Heart left ventricle (tissue), 16 donors: ENCODE measurements around the gene CLRN2. TPM values are rescaled to one million over a fixed set of nuclear protein-coding genes. Genes with fewer than 3 reads are reported as not detected.

Experiments used
- ATAC-seq, 4 donors: fragments of 200-7000 bp; cut with Tn5 transposase; one replicate each; pipeline ENCODE4 v1.9.1; 2020 to 2022; ENCODE audit warnings: moderate library complexity in 4 of 4, mild to moderate bottlenecking in 3 of 4, moderate number of reproducible peaks in 1 of 4
- DNase-seq, 5 donors: peaks; one replicate each; pipeline ENCODE4 v3.0.0-alpha.2; 2020
- H3K27ac ChIP-seq, 12 donors: fragments of 200-600 bp; sonication (generic) in 4 of 12; one replicate each; pipeline versions ENCODE4 v1.5.0 to v1.8.0; 2016 to 2022; ENCODE audit warnings: mild to moderate bottlenecking in 2 of 12
- H3K27me3 ChIP-seq, 9 donors: fragments of 200-600 bp; sonication (generic) in 2 of 9; one replicate each; pipeline versions ENCODE4 v1.5.1 to v1.8.0; 2016 to 2022; ENCODE audit warnings: mild to moderate bottlenecking in 3 of 9
- H3K36me3 ChIP-seq, 9 donors: fragments of 200-600 bp; sonication (generic) in 2 of 9; one replicate each; pipeline versions ENCODE4 v1.5.0 to v1.8.0; 2018 to 2022; ENCODE audit warnings: mild to moderate bottlenecking in 2 of 9
- H3K4me1 ChIP-seq, 12 donors: fragments of 200-600 bp; sonication (generic) in 4 of 12; one replicate each; pipeline versions ENCODE4 v1.5.0 to v1.8.0; 2016 to 2022; ENCODE audit warnings: mild to moderate bottlenecking in 3 of 12
- H3K4me3 ChIP-seq, 12 donors: fragments of 200-600 bp; sonication (generic) in 4 of 12; one replicate each; pipeline versions ENCODE4 v1.5.0 to v1.8.0; 2017 to 2022; ENCODE audit warnings: mild to moderate bottlenecking in 9 of 12, moderate library complexity in 4 of 12
- H3K9me3 ChIP-seq, 12 donors: fragments of 200-600 bp; sonication (generic) in 4 of 12; one replicate each; pipeline versions ENCODE4 v1.5.0 to v1.8.0; 2016 to 2022; ENCODE audit warnings: mild to moderate bottlenecking in 1 of 12
- POLR2A ChIP-seq, 2 donors: fragments of 450-650 bp; IDR thresholded peaks; one replicate each; pipeline ENCODE4 v1.6.1; 2017; ENCODE audit warnings: antibody characterized with exemption in 2 of 2, mild to moderate bottlenecking in 2 of 2, moderate library complexity in 2 of 2
- WGBS, 4 donors: extraction: QIAGEN DNeasy Blood & Tissue Kit in 2 of 4; methylation state at CpG; one replicate each; pipeline versions ENCODE4 v1.1.5 to v1.1.7; 2013 to 2018; 5-methylcytosine and 5-hydroxymethylcytosine counted together
- intact Hi-C, 10 donors: fragments of 100-400 bp; cut with DNase I; formaldehyde crosslinking; loops; one replicate each; pipeline versions ENCODE4 v1.11.1 to v1.14.2; 2022
- polyA plus RNA-seq, 2 donors: library from polyadenylated mRNA; stranded (reverse); fragments of 200-250 nt; gene quantifications; one replicate each; pipeline ENCODE4 v1.2.3, GENCODE V29; 2013
- total RNA-seq, 9 donors: library from RNA; depleted of rRNA in 2 of 9; stranded (reverse); fragments of >200 nt in 2 of 9; fragmentation: NEBNext Ultra II Directional in 3 of 9; extraction: Animal tissue kit (Norgen Biotek cat#: 25700) in 3 of 9; gene quantifications; one replicate each; pipeline versions ENCODE4 v1.1.0 to v1.2.4, GENCODE V29; 2016 to 2023
- TF ChIP-seq, protein P1 (sequence below), 12 donors: fragments of 200-600 bp; sonication (generic) in 4 of 12; IDR thresholded peaks; one replicate each; pipeline versions ENCODE4 v1.5.0 to v1.8.0; 2018 to 2022; ENCODE audit warnings: antibody characterized with exemption in 12 of 12, mild to moderate bottlenecking in 5 of 12
- donor health status: ischemic (EF 13 %, LVEDD 7.1; RV severe dilation, severe dysfunction).
- donor health status: healthy with polysubstance abuse.
- donor health status: DM: no; HTN: yes; CAD: no.
- donor health status: DM: no; HTN: no; CAD: no.
- donor health status: ischemic (EF 25% LVEDD 6.9; RV normal size, moderate dysfunction).
- donor health status: ischemic (EF 25% LVEDD 5.7; RV mildly dilated, moderate dysfunction).
- donor health status: healthy.
- donor health status: DM: yes; HTN: yes; CAD: no.
- donor health status: ischemic (EF 35%, LVEDD 5.7; RV mildly dilated, moderate dysfunction).
- donor health status: nonischemic (EF 11% LVEDD 7.7; RV severe dilation, severe dysfunction).
- donor health status: DM: yes; HTN: yes; CAD: no.
- donor health status: PGD.
- donor health status: ischemic (EF 29% LVEDD 5.4; RV normal size, mild dysfunction).
- donor health status: nonischemic (EF 23%, LVEDD 6.1; RV moderate dilation, normal function).

CLRN2 gene
- total and polyA plus RNA-seq, 11 donors = not detected

DNA sequence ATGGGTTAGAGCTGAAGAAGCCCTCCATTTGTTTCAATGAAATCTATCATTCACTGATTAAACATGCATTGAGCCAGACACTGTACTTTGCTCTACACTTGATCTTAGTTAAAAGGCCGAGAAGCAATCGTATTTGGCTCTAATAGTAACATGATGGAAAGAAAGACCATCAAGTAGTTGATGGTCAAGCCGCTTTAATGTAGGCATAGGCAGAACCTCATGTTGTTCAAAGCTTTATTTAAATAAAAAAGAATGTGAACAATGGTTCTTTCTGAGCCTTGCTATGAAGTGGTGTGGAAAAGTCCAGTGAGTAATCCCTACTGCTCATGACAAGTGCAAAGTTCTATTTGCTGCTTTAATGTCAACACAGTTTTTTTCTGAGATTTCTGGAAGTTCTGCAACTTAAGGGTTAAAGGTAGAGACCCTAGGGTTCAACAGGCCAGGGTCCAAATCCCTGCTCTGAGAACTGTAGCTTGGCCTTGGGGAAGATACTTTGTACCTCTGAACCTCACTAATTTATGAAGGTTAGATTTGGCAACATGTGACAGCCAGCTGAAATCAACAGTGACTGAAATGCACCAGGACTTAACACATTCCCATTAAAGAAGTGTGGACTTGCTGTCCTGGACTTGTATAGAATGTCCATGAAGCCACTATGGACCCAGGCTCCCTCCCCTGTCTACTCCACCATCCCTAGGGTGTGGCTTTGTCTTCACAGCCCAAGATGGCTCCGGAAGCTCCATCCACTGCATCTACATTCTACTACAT lies 44.2 kb downstream of the CLRN2 start:
- no peak for ATAC-seq
- Histone ChIP-seq H3K27me3 (peaks cover 0 to 10% (median 0%) of the 10 kb centered on the region in 9 donors), H3K9me3 (no peaks in the 10 kb centered on the region), H3K4me1 (no peaks in the 10 kb centered on the region), H3K27ac (no peak overlapping the region), H3K4me3 (no peak overlapping the region), H3K36me3 (no peaks in the 10 kb centered on the region)
- TF ChIP-seq, protein P1, sequence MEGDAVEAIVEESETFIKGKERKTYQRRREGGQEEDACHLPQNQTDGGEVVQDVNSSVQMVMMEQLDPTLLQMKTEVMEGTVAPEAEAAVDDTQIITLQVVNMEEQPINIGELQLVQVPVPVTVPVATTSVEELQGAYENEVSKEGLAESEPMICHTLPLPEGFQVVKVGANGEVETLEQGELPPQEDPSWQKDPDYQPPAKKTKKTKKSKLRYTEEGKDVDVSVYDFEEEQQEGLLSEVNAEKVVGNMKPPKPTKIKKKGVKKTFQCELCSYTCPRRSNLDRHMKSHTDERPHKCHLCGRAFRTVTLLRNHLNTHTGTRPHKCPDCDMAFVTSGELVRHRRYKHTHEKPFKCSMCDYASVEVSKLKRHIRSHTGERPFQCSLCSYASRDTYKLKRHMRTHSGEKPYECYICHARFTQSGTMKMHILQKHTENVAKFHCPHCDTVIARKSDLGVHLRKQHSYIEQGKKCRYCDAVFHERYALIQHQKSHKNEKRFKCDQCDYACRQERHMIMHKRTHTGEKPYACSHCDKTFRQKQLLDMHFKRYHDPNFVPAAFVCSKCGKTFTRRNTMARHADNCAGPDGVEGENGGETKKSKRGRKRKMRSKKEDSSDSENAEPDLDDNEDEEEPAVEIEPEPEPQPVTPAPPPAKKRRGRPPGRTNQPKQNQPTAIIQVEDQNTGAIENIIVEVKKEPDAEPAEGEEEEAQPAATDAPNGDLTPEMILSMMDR (IDR thresholded peaks at IDR 0.05) = no peak
- no peak for TF ChIP-seq POLR2A (IDR thresholded peaks at IDR 0.05)
- intact Hi-C loops = loop anchor here in 1 of 10 donors (10.0 kb wide), 1 partner anchor 246 kb away; no protein-coding TSS in a partner anchor
- DNase-seq = no peak
- WGBS, 4 donors = 89 to 94% (median 91%) methylated on average over 4 of the region's 4 CpGs

DNA sequence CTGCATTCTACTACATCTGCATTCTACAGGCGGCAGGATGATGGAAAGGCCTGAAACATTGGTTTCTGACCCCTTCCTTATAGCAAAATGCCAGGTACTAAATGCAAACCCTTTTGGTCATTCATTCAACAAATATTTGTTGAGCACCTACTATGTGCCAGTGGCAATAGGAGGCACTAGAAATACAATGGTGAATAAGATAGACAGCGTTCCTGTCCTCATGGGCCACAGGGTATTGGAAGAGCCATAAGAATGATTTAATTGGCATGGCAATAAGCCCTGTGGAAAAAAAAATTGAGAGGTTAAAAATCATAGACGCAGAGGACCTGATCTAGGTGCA lies 44.7 kb downstream of the CLRN2 start:
- no peak for DNase-seq
- intact Hi-C loops = loop anchor here in 1 of 10 donors (10.0 kb wide), 1 partner anchor 245 kb away; no protein-coding TSS in a partner anchor
- Histone ChIP-seq H3K27me3 (peaks cover 0 to 6% (median 0%) of the 10 kb centered on the region in 9 donors), H3K4me3 (no peak overlapping the region), H3K36me3 (no peaks in the 10 kb centered on the region), H3K9me3 (no peaks in the 10 kb centered on the region), H3K27ac (no peak overlapping the region), H3K4me1 (no peaks in the 10 kb centered on the region)
- TF ChIP-seq, protein P1 (IDR thresholded peaks at IDR 0.05) = no peak
- TF ChIP-seq POLR2A (IDR thresholded peaks at IDR 0.05) = no peak
- 86 to 94% (median 91%) methylated on average over 3 of the region's 3 CpGs for WGBS, 4 donors
- no peak for ATAC-seq

DNA sequence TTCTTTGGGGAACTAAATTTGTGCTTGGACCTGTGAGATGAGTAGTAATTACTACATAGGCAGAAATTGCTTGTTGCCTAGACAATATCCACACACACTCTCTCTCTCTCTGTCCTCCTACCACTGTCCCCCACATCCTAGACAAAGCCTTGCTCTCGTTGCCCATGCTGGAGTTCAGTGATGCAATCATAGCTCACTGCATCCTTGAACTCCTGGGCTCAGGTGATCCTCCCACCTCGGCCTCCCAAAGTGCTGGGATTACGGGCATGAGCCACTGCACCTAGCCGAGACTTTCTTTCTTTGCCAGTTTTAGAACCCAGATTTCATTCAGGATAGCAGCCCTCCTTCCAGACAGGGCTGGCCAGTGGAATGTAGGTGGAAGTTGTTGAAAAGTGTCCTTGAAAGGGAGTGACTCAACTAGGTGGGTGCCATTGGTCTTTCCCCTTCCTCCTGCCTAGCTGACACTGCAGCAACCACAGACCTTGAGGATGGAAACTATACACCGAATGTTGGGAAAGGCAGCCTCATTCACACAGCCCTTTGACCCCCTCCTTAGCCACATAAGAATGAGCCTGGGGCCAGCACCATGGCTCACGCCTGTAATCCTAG lies 45.2 kb downstream of the CLRN2 start:
- no peaks in the 10 kb centered on the region for H3K9me3 ChIP-seq
- WGBS, 4 donors = 85 to 89% (median 87%) methylated on average over 6 of the region's 6 CpGs
- intact Hi-C loops = no loop called here
- H3K4me3 ChIP-seq = no peak overlapping the region
- no peaks in the 10 kb centered on the region for H3K4me1 ChIP-seq
- TF ChIP-seq, protein P1 (IDR thresholded peaks at IDR 0.05) = no peak
- TF ChIP-seq POLR2A (IDR thresholded peaks at IDR 0.05) = no peak
- peaks cover 0 to 5% (median 0%) of the 10 kb centered on the region in 9 donors for H3K27me3 ChIP-seq
- no peaks in the 10 kb centered on the region for H3K36me3 ChIP-seq
- no peak overlapping the region for H3K27ac ChIP-seq
- no peak for ATAC-seq
- no peak for DNase-seq

DNA sequence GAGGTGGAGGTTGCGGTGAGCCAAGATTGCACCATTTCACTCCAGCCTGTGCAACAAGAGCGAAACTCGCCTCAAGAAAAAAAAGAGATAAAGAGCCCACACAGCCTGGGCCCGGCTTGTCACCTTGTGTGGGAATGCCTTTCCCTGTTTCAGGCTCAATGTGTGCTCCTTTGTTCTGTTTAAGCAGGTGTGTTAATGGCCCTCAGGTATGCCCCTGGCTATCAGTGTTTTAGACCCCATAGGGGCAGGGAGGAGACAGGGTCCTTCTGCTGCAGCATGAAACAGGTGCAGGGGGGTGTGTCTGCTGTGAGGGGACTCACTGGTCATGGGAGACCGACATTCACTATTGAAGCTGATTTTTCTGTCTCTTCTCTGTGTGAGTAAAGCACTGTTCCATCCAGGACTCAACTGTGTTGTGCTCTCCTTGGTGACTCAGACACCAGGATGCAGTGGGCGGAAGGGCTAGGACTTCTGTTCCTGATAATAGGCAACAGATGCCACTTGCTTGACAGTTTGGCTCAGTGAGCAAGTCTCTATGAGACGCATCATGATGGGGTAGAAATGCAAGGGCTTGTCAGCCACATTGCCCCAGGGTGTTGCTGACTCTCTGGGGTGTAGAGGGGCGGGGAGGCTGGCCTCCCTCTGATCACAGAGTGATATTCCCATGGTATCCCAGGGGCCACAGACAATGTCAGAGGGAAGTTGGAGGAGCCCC lies 46.4 kb downstream of the CLRN2 start:
- TF ChIP-seq POLR2A (IDR thresholded peaks at IDR 0.05) = no peak
- TF ChIP-seq, protein P1 (IDR thresholded peaks at IDR 0.05) = no peak
- WGBS, 4 donors = 73 to 86% (median 83%) methylated on average over 8 of the region's 8 CpGs

More for the DNA sequence above, 46.4 kb downstream of the CLRN2 start:
- Histone ChIP-seq H3K4me3 (no peak overlapping the region), H3K36me3 (no peaks in the 10 kb centered on the region), H3K9me3 (no peaks in the 10 kb centered on the region), H3K4me1 (no peaks in the 10 kb centered on the region), H3K27me3 (no peaks in the 10 kb centered on the region), H3K27ac (no peak overlapping the region)
- ATAC-seq = peak in 1 of 4 donors; percentile 37
- intact Hi-C loops = no loop called here
- DNase-seq = no peak
